SK-N-SH (cell line): ENCODE results near the gene AVPI1. TPM values are rescaled to one million over a fixed set of nuclear protein-coding genes. Genes with fewer than 3 reads are reported as not detected.

Source experiments
- CTCF ChIA-PET: fragments of 300-600, 350-600 bp; formaldehyde crosslinking; extraction: SDS; loops from one replicate; lab custom pipeline; 2021; lab: Yijun Ruan, JAX
- POLR2A ChIA-PET: fragments of 350-600 bp; sonication (Branson Sonifier 250); formaldehyde crosslinking; extraction: SDS; loops from one replicate; lab custom pipeline; 2020; ENCODE audit warnings: antibody characterized with exemption, inconsistent platforms; lab: Yijun Ruan, JAX
- DNase-seq: peaks from one replicate; pipeline ENCODE4 v3.0.0; 2012
- H2AFZ ChIP-seq: fragments of 200-600 bp; sonication (generic); 2 replicates; pipeline ENCODE4 v1.8.1; 2016; ENCODE audit warnings: antibody characterized with exemption, mild to moderate bottlenecking, low read depth
- H3F3A ChIP-seq: fragments of 200-600 bp; sonication (generic); replicated peaks from 2 replicates; pipeline ENCODE3; 2016; ENCODE audit warnings: antibody characterized with exemption, mild to moderate bottlenecking; ENCODE audit not compliant: insufficient read depth
- H3K27ac ChIP-seq, 2 experiments: fragments of 200-500 bp in 1 of 2; fragments of 200-600 bp in 1 of 2; sonication (Bioruptor generic) in 1 of 2; sonication (generic), shearing (Covaris generic) in 1 of 2; 2 replicates each; pipeline versions ENCODE4 v1.5.1 to v1.6.1; 2014 to 2016; ENCODE audit warnings: low read depth in 2 of 2, inconsistent platforms in 1 of 2, low read length in 1 of 2, mild to moderate bottlenecking in 1 of 2, mixed read lengths in 1 of 2
- H3K27me3 ChIP-seq: fragments of 200-600 bp; sonication (generic), shearing (Covaris generic); 2 replicates; pipeline ENCODE4 v1.6.1; 2016; ENCODE audit warnings: mixed run types; ENCODE audit not compliant: insufficient read depth
- H3K36me3 ChIP-seq, 2 experiments: fragments of 200-500 bp in 1 of 2; fragments of 200-600 bp in 1 of 2; sonication (Bioruptor generic) in 1 of 2; sonication (generic) in 1 of 2; replicated peaks in 1 of 2; 2 replicates each; pipeline versions ENCODE3 to v1.5.1; 2014 to 2016; ENCODE audit warnings: low read length in 1 of 2, mild to moderate bottlenecking in 1 of 2; ENCODE audit not compliant: insufficient read depth in 2 of 2, control insufficient read depth in 1 of 2
- H3K4me1 ChIP-seq, 2 experiments: fragments of 200-500 bp in 1 of 2; fragments of 200-600 bp in 1 of 2; sonication (Bioruptor generic) in 1 of 2; sonication (generic), shearing (Covaris generic) in 1 of 2; 2 replicates each; pipeline versions ENCODE4 v1.5.1 to v1.6.1; 2014 to 2016; ENCODE audit warnings: low read depth in 1 of 2, low read length in 1 of 2, mixed run types in 1 of 2; ENCODE audit not compliant: insufficient read depth in 2 of 2, control insufficient read depth in 1 of 2
- H3K4me2 ChIP-seq: fragments of 200-600 bp; sonication (generic), shearing (Covaris generic); 2 replicates; pipeline ENCODE4 v1.6.1; 2017; ENCODE audit warnings: mixed run types
- H3K4me3 ChIP-seq, 2 experiments: fragments of 200-500 bp in 1 of 2; fragments of 200-600 bp in 1 of 2; sonication (Bioruptor generic) in 1 of 2; sonication (generic), shearing (Covaris generic) in 1 of 2; 2 replicates each; pipeline versions ENCODE4 v1.5.1 to v1.8.1; 2014 to 2016; ENCODE audit warnings: low read depth in 2 of 2, inconsistent platforms in 1 of 2, low read length in 1 of 2, mild to moderate bottlenecking in 1 of 2, mixed read lengths in 1 of 2, moderate library complexity in 1 of 2
- H3K79me2 ChIP-seq: fragments of 200-600 bp; sonication (generic); 2 replicates; pipeline ENCODE4 v1.8.1; 2017; ENCODE audit warnings: mild to moderate bottlenecking; ENCODE audit not compliant: insufficient read depth
- H3K9ac ChIP-seq: fragments of 200-600 bp; sonication (generic); 2 replicates; pipeline ENCODE4 v1.6.1; 2017; ENCODE audit warnings: mixed run types
- H3K9me2 ChIP-seq: fragments of 200-600 bp; sonication (generic); 2 replicates; pipeline ENCODE4 v1.6.1; 2017; ENCODE audit warnings: mixed run types
- H3K9me3 ChIP-seq: fragments of 200-600 bp; sonication (generic); 2 replicates; pipeline ENCODE4 v1.6.1; 2017; ENCODE audit warnings: mixed run types, mild to moderate bottlenecking, moderate library complexity
- H4K20me1 ChIP-seq: fragments of 200-600 bp; sonication (generic); 2 replicates; pipeline ENCODE4 v1.6.1; 2017; ENCODE audit warnings: mild to moderate bottlenecking, mixed run types; ENCODE audit not compliant: insufficient read depth
- CHD2 ChIP-seq: fragments of 150-350 bp; IDR thresholded peaks from 2 replicates; pipeline ENCODE4 v1.6.1; 2018; ENCODE audit warnings: low read length; ENCODE audit not compliant: partially characterized antibody
- ELF1 ChIP-seq: IDR thresholded peaks from 2 replicates; pipeline ENCODE4 v1.4.0; 2012
- MXI1 ChIP-seq: IDR thresholded peaks from 2 replicates; pipeline ENCODE4 v1.6.1; 2012; ENCODE audit warnings: mild to moderate bottlenecking, low read depth, low read length, improper control_type of control experiment
- POLR2AphosphoS5 ChIP-seq: IDR thresholded peaks from 2 replicates; pipeline ENCODE4 v1.6.1; 2012; ENCODE audit warnings: low read depth, low read length
- RAD21 ChIP-seq: IDR thresholded peaks from 2 replicates; pipeline ENCODE4 v1.6.1; 2012; ENCODE audit warnings: mild to moderate bottlenecking, low read length
- RFX5 ChIP-seq: IDR thresholded peaks from 2 replicates; pipeline ENCODE4 v1.6.1; 2012; ENCODE audit warnings: mild to moderate bottlenecking, improper control_type of control experiment, low read length
- SIN3A ChIP-seq: IDR thresholded peaks from 2 replicates; pipeline ENCODE4 v1.6.1; 2012; ENCODE audit warnings: low read depth, mild to moderate bottlenecking, low read length, moderate library complexity, borderline replicate concordance
- TCF12 ChIP-seq: IDR thresholded peaks from 2 replicates; pipeline ENCODE4 v1.4.0; 2012
- USF1 ChIP-seq: IDR thresholded peaks from 2 replicates; pipeline ENCODE4 v1.4.0; 2012; ENCODE audit warnings: low read depth, borderline replicate concordance
- WGBS: methylation state at CpG from one replicate; pipeline ENCODE4 v1.1.6; 2017; ENCODE audit warnings: low lambda C conversion rate; 5-methylcytosine and 5-hydroxymethylcytosine counted together
- polyA plus RNA-seq, 3 experiments: library from polyadenylated mRNA; depleted of rRNA; stranded (reverse); fragments of >200 nt; gene quantifications; 2 replicates each; pipeline ENCODE4 v1.2.3, GENCODE V29; 2012
- TF ChIP-seq, protein P1 (sequence below): fragments of 200-600 bp; sonication (generic); IDR thresholded peaks from 2 replicates; pipeline ENCODE4 v1.6.1; 2017; ENCODE audit warnings: antibody characterized with exemption, mild to moderate bottlenecking, moderate library complexity
- TF ChIP-seq, protein P2 (sequence below): IDR thresholded peaks from 2 replicates; pipeline ENCODE4 v1.4.0; 2012; ENCODE audit warnings: low read depth

The AVPI1 gene
- polyA plus RNA-seq, 1 of the 3 experiments (the other 2 are of a cell fraction), result 6.3 TPM

- H3K4me1 ChIP-seq, result peaks cover 13 to 25% of the 10 kb centered on the region in 2 experiments; a peak in 2 of 4 replicates
- peaks cover 36% of the 10 kb centered on the region for H3K79me2 ChIP-seq
- no peak overlapping the region; a peak in 1 of 4 replicates for H3K27ac ChIP-seq
- peaks cover 3% of the 10 kb centered on the region for H3F3A ChIP-seq
- H3K27me3 ChIP-seq, result no peaks in the 10 kb centered on the region
- ChIA-PET CTCF (interaction anchor here (2.2 to 25.0 kb wide), 4 partner anchors 10 to 42 kb away, joined by 9 to 687 read pairs (median 33); partner anchors contain the start of gene ZFYVE27), POLR2A (interaction anchor here (1.1 kb wide), 1 partner anchor 10 kb away, joined by 3 read pairs; no protein-coding TSS in a partner anchor)
- peak; percentile 49 for DNase-seq
- TF ChIP-seq RAD21, result no peak
- no peak for TF ChIP-seq USF1
- TF ChIP-seq, protein P1, sequence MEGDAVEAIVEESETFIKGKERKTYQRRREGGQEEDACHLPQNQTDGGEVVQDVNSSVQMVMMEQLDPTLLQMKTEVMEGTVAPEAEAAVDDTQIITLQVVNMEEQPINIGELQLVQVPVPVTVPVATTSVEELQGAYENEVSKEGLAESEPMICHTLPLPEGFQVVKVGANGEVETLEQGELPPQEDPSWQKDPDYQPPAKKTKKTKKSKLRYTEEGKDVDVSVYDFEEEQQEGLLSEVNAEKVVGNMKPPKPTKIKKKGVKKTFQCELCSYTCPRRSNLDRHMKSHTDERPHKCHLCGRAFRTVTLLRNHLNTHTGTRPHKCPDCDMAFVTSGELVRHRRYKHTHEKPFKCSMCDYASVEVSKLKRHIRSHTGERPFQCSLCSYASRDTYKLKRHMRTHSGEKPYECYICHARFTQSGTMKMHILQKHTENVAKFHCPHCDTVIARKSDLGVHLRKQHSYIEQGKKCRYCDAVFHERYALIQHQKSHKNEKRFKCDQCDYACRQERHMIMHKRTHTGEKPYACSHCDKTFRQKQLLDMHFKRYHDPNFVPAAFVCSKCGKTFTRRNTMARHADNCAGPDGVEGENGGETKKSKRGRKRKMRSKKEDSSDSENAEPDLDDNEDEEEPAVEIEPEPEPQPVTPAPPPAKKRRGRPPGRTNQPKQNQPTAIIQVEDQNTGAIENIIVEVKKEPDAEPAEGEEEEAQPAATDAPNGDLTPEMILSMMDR, result no peak
- TF ChIP-seq SIN3A, result no peak
- TF ChIP-seq MXI1, result peak; percentile 51; the same call in 1 of the 2 replicates
- no peak for TF ChIP-seq ELF1
- TF ChIP-seq CHD2, result peak; percentile 39
- H3K9me2 ChIP-seq, result no peaks in the 10 kb centered on the region
- H2AFZ ChIP-seq, result no peak overlapping the region
- no peaks in the 10 kb centered on the region for H3K9me3 ChIP-seq
- H3K4me2 ChIP-seq, result no peak overlapping the region; the same call in 1 of the 2 replicates
- no peak overlapping the region for H3K9ac ChIP-seq
- H3K4me3 ChIP-seq, result no peak overlapping the region
- peaks cover 22% of the 10 kb centered on the region for H4K20me1 ChIP-seq
- 76% methylated on average over 8 of the region's 8 CpGs for WGBS
- H3K36me3 ChIP-seq, result peaks cover 20 to 25% of the 10 kb centered on the region in 2 experiments
Measured at GRCh38 chr10:97718659-97719142, 31.7 kb upstream of the AVPI1 start.

DNA sequence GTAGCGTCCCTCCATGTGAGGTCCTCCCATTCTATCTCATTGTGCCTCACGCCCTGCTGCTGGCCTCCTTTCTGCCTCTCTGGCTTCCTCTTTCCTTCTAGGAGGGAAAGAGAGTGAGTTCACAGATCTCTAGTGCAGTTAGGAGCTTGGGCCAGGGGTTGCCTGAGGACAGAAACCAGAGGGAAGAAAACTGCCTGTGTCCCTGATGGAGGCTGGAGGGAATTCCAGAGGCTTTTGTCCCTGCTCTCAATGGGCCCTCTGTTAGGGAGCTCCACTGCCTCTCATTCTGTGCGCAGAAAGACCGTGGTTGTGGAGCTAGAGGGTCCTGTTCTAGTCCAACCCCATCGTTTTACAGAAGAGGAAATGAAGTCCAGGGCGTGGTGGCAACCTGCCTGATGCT, 31.1 kb upstream of the AVPI1 start:
- Histone ChIP-seq H3K9me2 (no peaks in the 10 kb centered on the region), H3K4me3 (no peak overlapping the region), H3K4me2 (peak overlapping the region; percentile 17), H3K36me3 (peaks cover 20 to 25% of the 10 kb centered on the region in 2 experiments), H3K9me3 (no peaks in the 10 kb centered on the region), H3K79me2 (peaks cover 36% of the 10 kb centered on the region), H3K27ac (no peak overlapping the region), H4K20me1 (peaks cover 22% of the 10 kb centered on the region), H3F3A (peaks cover 3% of the 10 kb centered on the region), H3K27me3 (no peaks in the 10 kb centered on the region), H3K4me1 (peaks cover 14 to 27% of the 10 kb centered on the region in 2 experiments; a peak in 3 of 4 replicates), H3K9ac (no peak overlapping the region), H2AFZ (no peak overlapping the region)
- POLR2A ChIA-PET, result interaction anchor here (1.1 kb wide), 1 partner anchor 9 kb away, joined by 3 read pairs; no protein-coding TSS in a partner anchor
- WGBS, result 92% methylated on average over 6 of the region's 6 CpGs
- TF ChIP-seq RFX5, result no peak
- TF ChIP-seq, protein P2, sequence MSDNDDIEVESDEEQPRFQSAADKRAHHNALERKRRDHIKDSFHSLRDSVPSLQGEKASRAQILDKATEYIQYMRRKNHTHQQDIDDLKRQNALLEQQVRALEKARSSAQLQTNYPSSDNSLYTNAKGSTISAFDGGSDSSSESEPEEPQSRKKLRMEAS, result no peak
- TF ChIP-seq TCF12, result no peak
- TF ChIP-seq, protein P1, result no peak
- no peak for TF ChIP-seq POLR2AphosphoS5
- no peak for TF ChIP-seq CHD2
- no peak for DNase-seq
- CTCF ChIA-PET, result interaction anchor here (2.2 to 25.0 kb wide), 4 partner anchors 9 to 41 kb away, joined by 9 to 687 read pairs (median 33); partner anchors contain the start of gene ZFYVE27
